Smooth muscle cell (in vitro differentiated cells): ENCODE measurements around the gene CPA2. TPM values are rescaled to one million over a fixed set of nuclear protein-coding genes. Genes with fewer than 3 reads are reported as not detected.

ENCODE experiments used
- DNase-seq: peaks from one replicate; lab custom pipeline; 2025; ENCODE audit not compliant: unreplicated experiment; lab: John Stamatoyannopoulos, UW
- H2AFZ ChIP-seq: fragments of 200-600 bp; sonication (generic); 2 replicates; pipeline ENCODE4 v1.6.0; 2016; ENCODE audit warnings: antibody characterized with exemption, low read depth, mild to moderate bottlenecking
- H3F3A ChIP-seq: fragments of 200-600 bp; sonication (generic); 2 replicates; pipeline ENCODE4 v1.6.0; 2017; ENCODE audit warnings: antibody characterized with exemption, low read depth
- H3K27ac ChIP-seq: fragments of 200-600 bp; sonication (generic); 2 replicates; pipeline ENCODE4 v1.5.1; 2016; ENCODE audit warnings: low read depth, mild to moderate bottlenecking
- H3K27me3 ChIP-seq: fragments of 200-600 bp; sonication (generic); 2 replicates; pipeline ENCODE4 v1.6.1; 2016; ENCODE audit warnings: low read depth, mild to moderate bottlenecking
- H3K36me3 ChIP-seq: fragments of 200-600 bp; sonication (generic); 2 replicates; pipeline ENCODE4 v1.5.1; 2016; ENCODE audit warnings: low read depth
- H3K4me1 ChIP-seq: fragments of 200-600 bp; sonication (generic); 2 replicates; pipeline ENCODE4 v1.5.1; 2016; ENCODE audit warnings: low read depth
- H3K4me2 ChIP-seq: fragments of 200-600 bp; sonication (generic); 2 replicates; pipeline ENCODE4 v1.6.0; 2016; ENCODE audit warnings: mild to moderate bottlenecking
- H3K4me3 ChIP-seq: fragments of 200-600 bp; sonication (generic); 2 replicates; pipeline ENCODE4 v1.5.1; 2016; ENCODE audit warnings: mild to moderate bottlenecking
- H3K79me2 ChIP-seq: fragments of 200-600 bp; sonication (generic); 2 replicates; pipeline ENCODE4 v1.6.0; 2016; ENCODE audit warnings: low read depth, mild to moderate bottlenecking
- H3K9ac ChIP-seq: fragments of 200-600 bp; sonication (generic); 2 replicates; pipeline ENCODE4 v1.6.0; 2016; ENCODE audit warnings: low read depth
- H3K9me3 ChIP-seq: fragments of 200-600 bp; sonication (generic); replicated peaks from 2 replicates; pipeline ENCODE4 v1.5.1; 2016; ENCODE audit warnings: low read depth
- H4K20me1 ChIP-seq: fragments of 200-600 bp; sonication (generic); 2 replicates; pipeline ENCODE4 v1.6.0; 2016; ENCODE audit warnings: low read depth
- CTCF ChIP-seq: fragments of 200-600 bp; sonication (generic); IDR thresholded peaks from 2 replicates; pipeline ENCODE4 v1.5.1; 2017; ENCODE audit warnings: borderline replicate concordance, mild to moderate bottlenecking, antibody characterized with exemption; ENCODE audit not compliant: insufficient read depth, poor library complexity, severe bottlenecking
- WGBS: methylation state at CpG from one replicate; pipeline ENCODE4 v1.1.7; 2016; ENCODE audit warnings: low lambda C conversion rate; 5-methylcytosine and 5-hydroxymethylcytosine counted together
- polyA plus RNA-seq: library from polyadenylated mRNA; unstranded; fragments of >200 nt; fragmentation: Nextera tagmentation; extraction: Ambion mirVana; gene quantifications from 2 replicates; pipeline ENCODE4 v1.2.1, GENCODE V29; 2016
- total RNA-seq: library from RNA; depleted of rRNA; stranded (reverse); fragments of >200 nt; gene quantifications from 2 replicates; pipeline ENCODE4 v1.2.3, GENCODE V29; 2014

Gene CPA2
- total and polyA plus RNA-seq, 2 experiments from 2014 or later, result 0.18 TPM; not detected in 1

- Histone ChIP-seq H3K27ac (no peak overlapping the region), H3K9me3 (peaks cover 8% of the 10 kb centered on the region), H3K4me2 (no peak overlapping the region), H3K4me3 (no peak overlapping the region), H3K9ac (no peak overlapping the region), H3K36me3 (peaks cover 2% of the 10 kb centered on the region), H3K27me3 (no peaks in the 10 kb centered on the region), H4K20me1 (no peaks in the 10 kb centered on the region), H3K79me2 (no peaks in the 10 kb centered on the region), H3K4me1 (peaks cover 22% of the 10 kb centered on the region), H3F3A (no peaks in the 10 kb centered on the region), H2AFZ (peak overlapping the region; percentile 41)
- 66% methylated on average over 2 of the region's 2 CpGs for WGBS
- no peak for DNase-seq
- TF ChIP-seq CTCF, result no peak
These were observed 3.5 kb upstream of the CPA2 start for GRCh38 chr7:130263130-130263529.

- H3K4me1 ChIP-seq, result peaks cover 29% of the 10 kb centered on the region
- H3K4me2 ChIP-seq, result no peak overlapping the region
- no peaks in the 10 kb centered on the region for H3K9me3 ChIP-seq
- H3K36me3 ChIP-seq, result no peaks in the 10 kb centered on the region
- H3K79me2 ChIP-seq, result no peaks in the 10 kb centered on the region
- no peak overlapping the region for H2AFZ ChIP-seq
- H3K4me3 ChIP-seq, result peak overlapping the region; percentile 31
- 95% methylated on average over 1 of the region's 1 CpG for WGBS
- DNase-seq, result no peak
- TF ChIP-seq CTCF, result no peak
- H3K27me3 ChIP-seq, result no peaks in the 10 kb centered on the region
- H3F3A ChIP-seq, result no peaks in the 10 kb centered on the region
- H3K9ac ChIP-seq, result no peak overlapping the region
- H4K20me1 ChIP-seq, result no peaks in the 10 kb centered on the region
- no peak overlapping the region for H3K27ac ChIP-seq
These were observed 278 bp downstream of the CPA2 start for GRCh38 chr7:130266961-130267321.

- Histone ChIP-seq H3K9me3 (no peaks in the 10 kb centered on the region), H3K4me1 (peaks cover 30% of the 10 kb centered on the region), H3K27ac (no peak overlapping the region), H3K4me3 (peak overlapping the region; percentile 11), H3K79me2 (no peaks in the 10 kb centered on the region), H3F3A (peaks cover 9% of the 10 kb centered on the region), H4K20me1 (no peaks in the 10 kb centered on the region), H3K4me2 (no peak overlapping the region), H2AFZ (no peak overlapping the region), H3K27me3 (no peaks in the 10 kb centered on the region), H3K36me3 (no peaks in the 10 kb centered on the region), H3K9ac (no peak overlapping the region)
- 92% methylated on average over 6 of the region's 6 CpGs for WGBS
- no peak for DNase-seq
- TF ChIP-seq CTCF, result no peak
These were observed 2.0 kb downstream of the CPA2 start for GRCh38 chr7:130268463-130269317.

- no peak overlapping the region for H3K4me2 ChIP-seq
- H3F3A ChIP-seq, result peaks cover 16% of the 10 kb centered on the region
- no peak overlapping the region for H2AFZ ChIP-seq
- H3K9me3 ChIP-seq, result no peaks in the 10 kb centered on the region
- 88% methylated on average over 1 of the region's 1 CpG for WGBS
- peaks cover 30% of the 10 kb centered on the region for H3K4me1 ChIP-seq
- H3K36me3 ChIP-seq, result no peaks in the 10 kb centered on the region
- DNase-seq, result no peak
- TF ChIP-seq CTCF, result no peak
- no peak overlapping the region for H3K27ac ChIP-seq
- no peaks in the 10 kb centered on the region for H3K79me2 ChIP-seq
- no peaks in the 10 kb centered on the region for H4K20me1 ChIP-seq
- H3K27me3 ChIP-seq, result no peaks in the 10 kb centered on the region
- no peak overlapping the region for H3K4me3 ChIP-seq
- no peak overlapping the region for H3K9ac ChIP-seq
These were observed 2.6 kb downstream of the CPA2 start for GRCh38 chr7:130269318-130269694.
